GM19463 (cell line): Measurements from ENCODE around the gene PLCH1.

ENCODE experiments used
- ATAC-seq: cut with Tn5 transposase; IDR thresholded peaks from one replicate; pipeline ENCODE4 v1.9.1; 2021; ENCODE audit warnings: mild to moderate bottlenecking, moderate library complexity; ENCODE audit not compliant: unreplicated experiment

PLCH1 gene

GRCh38 chr3:155390351-155390750 lies 354.5 kb downstream of the PLCH1 start:
- ATAC-seq = no peak

- ATAC-seq = no peak
These were observed 356.5 kb downstream of the PLCH1 start for GRCh38 chr3:155388417-155388816.

- ATAC-seq = no peak
These were observed 357.3 kb downstream of the PLCH1 start for GRCh38 chr3:155387571-155387970.

- no peak for ATAC-seq
These were observed 358.0 kb downstream of the PLCH1 start for GRCh38 chr3:155386919-155387318.

GRCh38 chr3:155385896-155386625 lies 358.8 kb downstream of the PLCH1 start:
- no peak for ATAC-seq

GRCh38 chr3:155382396-155383042 lies 362.4 kb downstream of the PLCH1 start:
- ATAC-seq = peak; percentile 81

- ATAC-seq = no peak
These were observed 367.0 kb downstream of the PLCH1 start for GRCh38 chr3:155377847-155378246.

- no peak for ATAC-seq
These were observed 367.8 kb downstream of the PLCH1 start for GRCh38 chr3:155377071-155377470.

GRCh38 chr3:155372281-155372680 lies 372.6 kb downstream of the PLCH1 start:
- ATAC-seq = no peak

- no peak for ATAC-seq
These were observed 373.9 kb downstream of the PLCH1 start for GRCh38 chr3:155370764-155371503.

- ATAC-seq = no peak
These were observed 374.7 kb downstream of the PLCH1 start for GRCh38 chr3:155370198-155370597.

- no peak for ATAC-seq
These were observed 375.1 kb downstream of the PLCH1 start for GRCh38 chr3:155369735-155370134.

- no peak for ATAC-seq
These were observed 375.6 kb downstream of the PLCH1 start for GRCh38 chr3:155369244-155369643.

- ATAC-seq = no peak
These were observed 376.1 kb downstream of the PLCH1 start for GRCh38 chr3:155368786-155369185.

- no peak for ATAC-seq
These were observed 377.4 kb downstream of the PLCH1 start for GRCh38 chr3:155367506-155367905.

- no peak for ATAC-seq
These were observed 379.6 kb downstream of the PLCH1 start for GRCh38 chr3:155365178-155365783.

- ATAC-seq = no peak
These were observed 380.4 kb downstream of the PLCH1 start for GRCh38 chr3:155364492-155364891.

- ATAC-seq = no peak
These were observed 381.2 kb downstream of the PLCH1 start for GRCh38 chr3:155363690-155364070.

- no peak for ATAC-seq
These were observed 381.8 kb downstream of the PLCH1 start for GRCh38 chr3:155362808-155363689.

GRCh38 chr3:155360281-155360680 lies 384.6 kb downstream of the PLCH1 start:
- no peak for ATAC-seq
